ENCODE results near the gene PCCA. TPM values are rescaled to one million over a fixed set of nuclear protein-coding genes. Genes with fewer than 3 reads are reported as not detected.

The PCCA gene
- total and polyA plus RNA-seq, 2 of the 13 experiments (the other 11 are each of a cell fraction or from before 2014, with no cell fraction given): 15.0 to 32.2 TPM

GRCh38 chr13:100540621-100541020 lies 451.7 kb downstream of the PCCA start:
- WGBS (ENCODE audit: low lambda C conversion rate): 94% methylated on average over 3 of the region's 3 CpGs
- H3K4me3 ChIP-seq (replicated peaks in 1 of 3; ENCODE audit: insufficient read depth in 1 of 3, low read depth in 2 of 3, low read length in 3 of 3): no peak overlapping the region
- no peak overlapping the region for H3K27ac ChIP-seq (ENCODE audit: extremely low read length, insufficient read depth, low read length)
- no peaks in the 10 kb centered on the region for H4K20me1 ChIP-seq (ENCODE audit: insufficient read depth, low read length)
- no TSS peak for BruUV-seq (replicated peaks)
- no peak for ATAC-seq
- ChIA-PET POLR2A (no interaction called here), CTCF (ENCODE audit: low intra/inter-chr PET ratio, low total read pairs) (no interaction called here)
- no peaks in the 10 kb centered on the region for H3K36me3 ChIP-seq (replicated peaks in 1 of 2; ENCODE audit: control insufficient read depth in 1 of 2, insufficient read depth in 2 of 2, low read length in 2 of 2)
- H3K4me1 ChIP-seq (ENCODE audit: insufficient read depth, low read length): peaks cover 54% of the 10 kb centered on the region
- no peak overlapping the region for H2AFZ ChIP-seq (ENCODE audit: low read length)
- DNase-seq (ENCODE audit: low spot score): no peak
- H3K79me2 ChIP-seq (ENCODE audit: insufficient read depth, low read length): no peaks in the 10 kb centered on the region
- peaks cover 6% of the 10 kb centered on the region; the same call in 1 of the 2 replicates for H3K9me3 ChIP-seq (ENCODE audit: low read length)
- H3K9ac ChIP-seq (ENCODE audit: insufficient read depth, low read depth, low read length): no peak overlapping the region
- no peak overlapping the region for H3K4me2 ChIP-seq (ENCODE audit: low read depth, low read length)
- H3K27me3 ChIP-seq (ENCODE audit: control insufficient read depth in 1 of 2, insufficient read depth in 2 of 2, low read length in 2 of 2): no peaks in the 10 kb centered on the region
- in situ Hi-C loops (cut with HindIII; ENCODE audit: extremely low pct_ligation_motif_present, low pct_unique_long_range_greater_than_20kb): loop anchor here (25.0 kb wide), 1 partner anchor 878 kb away; no protein-coding TSS in a partner anchor
- intact Hi-C loops (cut with micrococcal nuclease; ENCODE audit: unreplicated experiment): no loop called here
- no peak for FAIRE-seq
- no peak for TF ChIP-seq TEAD3 (CRISPR knock-in tag; optimal IDR thresholded peaks at IDR 0.05; ENCODE audit: borderline replicate concordance)
- no peak for TF ChIP-seq ZNF609 (CRISPR knock-in tag; IDR thresholded peaks at IDR 0.05; ENCODE audit: borderline replicate concordance)
- TF ChIP-seq ATF4 (CRISPR knock-in tag; IDR thresholded peaks at IDR 0.05): no peak
- TF ChIP-seq AGO1 (IDR thresholded peaks at IDR 0.05; ENCODE audit: low read depth, low read length, poor library complexity, severe bottlenecking): no peak
- no peak for TF ChIP-seq BORCS8-MEF2B (CRISPR knock-in tag; IDR thresholded peaks at IDR 0.05)
- no peak for TF ChIP-seq SATB2 (CRISPR knock-in tag; IDR thresholded peaks at IDR 0.05)
- TF ChIP-seq SALL2 (CRISPR knock-in tag; IDR thresholded peaks at IDR 0.05): no peak
- TF ChIP-seq HIC2 (CRISPR knock-in tag; IDR thresholded peaks at IDR 0.05; ENCODE audit: low read depth): no peak
- TF ChIP-seq EHMT2 (IDR thresholded peaks at IDR 0.05; ENCODE audit: borderline replicate concordance, low read depth, low read length): no peak
- TF ChIP-seq U2AF1 (optimal IDR thresholded peaks at IDR 0.05; ENCODE audit: low read depth, low read length): no peak
- no peak for TF ChIP-seq GATAD1 (CRISPR knock-in tag; IDR thresholded peaks at IDR 0.05)
- no peak for TF ChIP-seq FOXP4 (CRISPR knock-in tag; IDR thresholded peaks at IDR 0.05)
- no peak for TF ChIP-seq ZNF777 (CRISPR knock-in tag; IDR thresholded peaks at IDR 0.05)
